Muscle of leg (tissue), 11 donors: ENCODE results near the gene TFRC. TPM values are rescaled to one million over a fixed set of nuclear protein-coding genes. Genes with fewer than 3 reads are reported as not detected.
"Not testable (repeated sequence)": the region's sequence is repeated elsewhere in the genome, so short reads cannot be mapped to it uniquely, and the experiment has no call there.

ENCODE experiments used
- DNase-seq: peaks from one replicate; pipeline ENCODE4 v3.0.0; 2013
- H3K27ac ChIP-seq: one replicate; pipeline ENCODE4 v1.5.1; 2013; ENCODE audit warnings: mild to moderate bottlenecking, low read length, control low read depth
- H3K27me3 ChIP-seq: one replicate; pipeline ENCODE4 v1.6.1; 2013; ENCODE audit warnings: low read length; ENCODE audit not compliant: control insufficient read depth, insufficient read depth
- H3K36me3 ChIP-seq: one replicate; pipeline ENCODE4 v1.6.1; 2013; ENCODE audit warnings: low read length; ENCODE audit not compliant: control insufficient read depth, insufficient read depth
- H3K4me1 ChIP-seq: one replicate; pipeline ENCODE4 v1.6.1; 2013; ENCODE audit warnings: low read length; ENCODE audit not compliant: control insufficient read depth, insufficient read depth
- H3K4me3 ChIP-seq: one replicate; pipeline ENCODE4 v1.5.1; 2013; ENCODE audit warnings: low read length, control low read depth
- H3K9me3 ChIP-seq: replicated peaks from 2 replicates; pipeline ENCODE4 v1.6.1; 2013; ENCODE audit warnings: low read depth, low read length; ENCODE audit not compliant: control insufficient read depth
- WGBS: methylation state at CpG from one replicate; pipeline ENCODE4 v1.1.5; 2013; ENCODE audit warnings: missing lambda C conversion rate; ENCODE audit not compliant: insufficient coverage; 5-methylcytosine and 5-hydroxymethylcytosine counted together
- polyA plus RNA-seq, 8 donors: library from polyadenylated mRNA; unstranded; fragments of 120-200 nt; gene quantifications; one replicate each; pipeline versions ENCODE4 v1.2.1 to v1.2.3, GENCODE V29; 2013; ENCODE audit warnings: inconsistent platforms in 1 of 8, low replicate concordance in 1 of 8; ENCODE audit not compliant: insufficient read length in 8 of 8, insufficient read depth in 1 of 8
- total RNA-seq: library from RNA; stranded (reverse); fragments of 120-200 nt; gene quantifications from one replicate; pipeline ENCODE4 v1.2.4, GENCODE V29; 2013

The TFRC gene
- total and polyA plus RNA-seq, 9 donors: 24.7 to 46.2 (median 32.1) TPM

- H3K27ac ChIP-seq: no peak overlapping the region
- no peak for DNase-seq
- no CpG with 5 or more reads among the region's 8 CpGs for WGBS
- H3K4me3 ChIP-seq: no peak overlapping the region
- H3K9me3 ChIP-seq: no peaks in the 10 kb centered on the region
- H3K36me3 ChIP-seq: no peaks in the 10 kb centered on the region
- no peaks in the 10 kb centered on the region for H3K27me3 ChIP-seq
- no peaks in the 10 kb centered on the region for H3K4me1 ChIP-seq
These were observed 57.9 kb downstream of the TFRC start for GRCh38 chr3:196023947-196024346.

- H3K4me1 ChIP-seq, H3K27me3 ChIP-seq, H3K36me3 ChIP-seq, H3K4me3 ChIP-seq, H3K27ac ChIP-seq, DNase-seq, H3K9me3 ChIP-seq: not testable (repeated sequence)
- WGBS: 89% methylated on average over 7 of the region's 8 CpGs
These were observed 59.4 kb downstream of the TFRC start for GRCh38 chr3:196022499-196022878.

- no peak for DNase-seq
- no peak overlapping the region for H3K27ac ChIP-seq
- WGBS: 75% methylated on average over 2 of the region's 3 CpGs
- no peaks in the 10 kb centered on the region for H3K27me3 ChIP-seq
- H3K9me3 ChIP-seq: no peaks in the 10 kb centered on the region
- H3K36me3 ChIP-seq: no peaks in the 10 kb centered on the region
- no peaks in the 10 kb centered on the region for H3K4me1 ChIP-seq
- H3K4me3 ChIP-seq: no peak overlapping the region
These were observed 61.5 kb downstream of the TFRC start for GRCh38 chr3:196020373-196020772.

GRCh38 chr3:196019576-196019975, 62.3 kb downstream of the TFRC start:
- H3K4me1 ChIP-seq, H3K9me3 ChIP-seq, H3K27ac ChIP-seq, H3K36me3 ChIP-seq, H3K27me3 ChIP-seq, DNase-seq, H3K4me3 ChIP-seq: not testable (repeated sequence)
- WGBS: 80% methylated on average over 6 of the region's 12 CpGs

- H3K9me3 ChIP-seq, DNase-seq, H3K27ac ChIP-seq, H3K36me3 ChIP-seq, H3K27me3 ChIP-seq, H3K4me3 ChIP-seq, H3K4me1 ChIP-seq: not testable (repeated sequence)
- no CpG with 5 or more reads among the region's 5 CpGs for WGBS
These were observed 63.7 kb downstream of the TFRC start for GRCh38 chr3:196018159-196018558.

GRCh38 chr3:196016485-196016884, 65.4 kb downstream of the TFRC start:
- Histone ChIP-seq H3K27me3 (no peaks in the 10 kb centered on the region), H3K36me3 (no peaks in the 10 kb centered on the region), H3K4me3 (no peak overlapping the region), H3K9me3 (no peaks in the 10 kb centered on the region), H3K27ac (no peak overlapping the region), H3K4me1 (peaks cover 9% of the 10 kb centered on the region)
- no CpG with 5 or more reads among the region's 2 CpGs for WGBS
- peak; percentile 27 for DNase-seq

- H3K4me3 ChIP-seq: no peak overlapping the region
- WGBS: no CpG with 5 or more reads among the region's 1 CpG
- H3K36me3 ChIP-seq: no peaks in the 10 kb centered on the region
- H3K27me3 ChIP-seq: no peaks in the 10 kb centered on the region
- H3K27ac ChIP-seq: no peak overlapping the region
- peaks cover 9% of the 10 kb centered on the region for H3K4me1 ChIP-seq
- DNase-seq: no peak
- no peaks in the 10 kb centered on the region for H3K9me3 ChIP-seq
These were observed 65.8 kb downstream of the TFRC start for GRCh38 chr3:196016059-196016458.

- Histone ChIP-seq H3K36me3 (no peaks in the 10 kb centered on the region), H3K4me1 (peaks cover 9% of the 10 kb centered on the region), H3K4me3 (no peak overlapping the region), H3K27me3 (no peaks in the 10 kb centered on the region), H3K27ac (no peak overlapping the region), H3K9me3 (no peaks in the 10 kb centered on the region)
- no peak for DNase-seq
- 83% methylated on average over 10 of the region's 15 CpGs for WGBS
These were observed 68.1 kb downstream of the TFRC start for GRCh38 chr3:196013587-196014487.

GRCh38 chr3:196012941-196013476, 68.9 kb downstream of the TFRC start:
- 67% methylated on average over 9 of the region's 15 CpGs for WGBS
- H3K4me1 ChIP-seq: peaks cover 9% of the 10 kb centered on the region
- no peaks in the 10 kb centered on the region for H3K9me3 ChIP-seq
- peak; percentile 37 for DNase-seq
- no peaks in the 10 kb centered on the region for H3K36me3 ChIP-seq
- H3K4me3 ChIP-seq: no peak overlapping the region
- no peak overlapping the region for H3K27ac ChIP-seq
- H3K27me3 ChIP-seq: no peaks in the 10 kb centered on the region

- H3K4me3 ChIP-seq: no peak overlapping the region
- no peak overlapping the region for H3K27ac ChIP-seq
- no peaks in the 10 kb centered on the region for H3K27me3 ChIP-seq
- no peaks in the 10 kb centered on the region for H3K9me3 ChIP-seq
- WGBS: no CpG with 5 or more reads among the region's 4 CpGs
- H3K36me3 ChIP-seq: no peaks in the 10 kb centered on the region
- H3K4me1 ChIP-seq: peaks cover 9% of the 10 kb centered on the region
- DNase-seq: no peak
These were observed 69.4 kb downstream of the TFRC start for GRCh38 chr3:196012481-196012880.
